AG09309 (cell line): ENCODE data around the gene COG5.

ENCODE experiments used
- DNase-seq: peaks from one replicate; pipeline ENCODE4 v3.0.0-alpha.2; 2010; ENCODE audit warnings: low read depth
- H3K4me3 ChIP-seq: 2 replicates; pipeline ENCODE4 v1.5.1; 2011; ENCODE audit warnings: mild to moderate bottlenecking, low read depth, low read length, moderate library complexity; ENCODE audit not compliant: control insufficient read depth
- CTCF ChIP-seq: IDR thresholded peaks from 2 replicates; pipeline ENCODE4 v1.5.1; 2011; ENCODE audit warnings: mild to moderate bottlenecking, low read depth, low read length, inconsistent platforms; ENCODE audit not compliant: insufficient read depth, control insufficient read depth; ENCODE audit errors: missing control alignments

Gene COG5

GRCh38 chr7:107439025-107439424 is 124.7 kb downstream of the COG5 start:
- no peak overlapping the region for H3K4me3 ChIP-seq
- no peak for TF ChIP-seq CTCF
- no peak for DNase-seq

DNA sequence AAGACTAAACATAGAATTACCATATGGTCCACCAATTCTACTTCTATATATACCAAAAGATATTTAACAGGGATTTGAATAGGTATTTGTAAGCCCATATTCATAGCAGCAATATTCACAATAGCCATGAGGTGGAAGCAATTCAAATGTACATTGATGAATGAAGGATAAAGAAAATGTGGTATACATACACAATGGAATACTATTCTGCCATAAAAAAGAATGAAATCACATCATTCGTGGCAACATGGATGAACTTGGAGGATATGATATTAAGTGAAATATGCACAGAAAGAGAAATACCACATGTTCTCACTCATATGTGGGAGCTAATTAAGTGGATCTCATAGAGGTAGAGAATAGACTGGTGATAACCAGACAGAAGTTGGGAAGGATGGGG is 128.0 kb downstream of the COG5 start:
- H3K4me3 ChIP-seq, result no peak overlapping the region
- DNase-seq, result no peak
- TF ChIP-seq CTCF, result no peak

DNA sequence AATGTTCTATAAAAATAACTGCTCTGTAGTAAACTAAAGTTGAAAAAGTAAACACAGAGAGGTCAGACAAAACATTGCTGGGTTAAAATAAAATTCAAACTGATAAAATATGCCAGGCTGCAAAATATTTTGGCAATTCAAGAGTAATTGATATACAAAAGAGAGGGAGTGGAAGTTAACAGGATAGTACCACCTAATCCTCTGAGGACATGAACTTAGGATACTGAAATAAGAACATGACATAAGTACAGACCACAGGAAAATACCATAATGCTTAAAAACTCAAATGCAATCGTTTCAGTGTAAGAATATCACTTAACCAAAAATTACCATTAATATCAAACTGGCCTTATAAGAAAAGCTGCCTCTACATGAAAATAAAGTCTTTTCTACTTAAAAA is 131.5 kb downstream of the COG5 start:
- TF ChIP-seq CTCF, result no peak
- H3K4me3 ChIP-seq, result no peak overlapping the region
- no peak for DNase-seq

DNA sequence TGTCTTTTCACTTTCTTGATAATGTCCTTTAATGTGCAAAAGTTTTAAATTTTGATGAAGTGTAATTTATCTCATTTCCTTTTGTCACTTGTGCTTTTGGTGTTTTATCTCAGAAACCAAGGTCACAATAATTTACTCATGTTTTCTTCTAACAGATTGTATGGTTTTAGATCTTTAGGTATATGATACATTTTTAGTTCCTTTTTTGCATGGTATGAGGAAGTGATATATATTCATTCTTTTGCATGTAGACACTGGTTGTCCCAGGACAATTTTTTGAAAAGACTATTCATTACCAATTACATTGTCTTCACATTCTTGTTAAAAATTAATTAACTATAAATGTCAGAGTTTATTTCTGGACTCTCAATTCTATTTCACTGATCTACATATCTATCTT is 133.7 kb downstream of the COG5 start:
- TF ChIP-seq CTCF, result no peak

GRCh38 chr7:107428642-107429041 is 135.1 kb downstream of the COG5 start:
- TF ChIP-seq CTCF, result no peak
- no peak overlapping the region for H3K4me3 ChIP-seq
- DNase-seq, result no peak

More for the DNA sequence above, 133.7 kb downstream of the COG5 start:
- H3K4me3 ChIP-seq, result no peak overlapping the region
- no peak for DNase-seq

- DNase-seq, result no peak
- no peak overlapping the region for H3K4me3 ChIP-seq
- no peak for TF ChIP-seq CTCF
These were observed 136.3 kb downstream of the COG5 start for GRCh38 chr7:107427462-107427861.

GRCh38 chr7:107414198-107414597 is 149.5 kb downstream of the COG5 start:
- TF ChIP-seq CTCF, result no peak
- no peak overlapping the region for H3K4me3 ChIP-seq
- DNase-seq, result no peak
